CD14-positive monocyte (primary cell): ENCODE measurements around the gene ZNF841. TPM values are rescaled to one million over a fixed set of nuclear protein-coding genes. Genes with fewer than 3 reads are reported as not detected.
"Not testable (repeated sequence)": the region's sequence is repeated elsewhere in the genome, so short reads cannot be mapped to it uniquely, and the experiment has no call there.

Source experiments
- DNase-seq, 3 donors: peaks; one replicate each; pipeline ENCODE4 v3.0.0-alpha.2; 2011 to 2022
- H2AFZ ChIP-seq: 2 replicates; pipeline ENCODE4 v1.6.0; 2012; ENCODE audit warnings: mild to moderate bottlenecking, low read depth, low read length, inconsistent platforms; ENCODE audit not compliant: insufficient read depth, poor library complexity, severe bottlenecking
- H3K27ac ChIP-seq, 2 donors: 1 replicate in 1 of 2; 2 replicates in 1 of 2; pipeline ENCODE4 v1.5.1; 2012 to 2013; ENCODE audit warnings: low read length in 2 of 2, control low read depth in 1 of 2, inconsistent platforms in 1 of 2, low read depth in 1 of 2, mild to moderate bottlenecking in 1 of 2
- H3K27me3 ChIP-seq, 2 donors: one replicate each; pipeline versions ENCODE4 v1.6.0 to v1.6.1; 2011 to 2013; ENCODE audit warnings: low read length in 2 of 2; ENCODE audit not compliant: control insufficient read depth in 2 of 2, insufficient read depth in 2 of 2
- H3K36me3 ChIP-seq, 2 donors: replicated peaks in 1 of 2; 1 replicate in 1 of 2; 2 replicates in 1 of 2; pipeline versions ENCODE4 v1.5.1 to v1.6.1; 2012 to 2013; ENCODE audit warnings: low read length in 2 of 2, control low read depth in 1 of 2, inconsistent platforms in 1 of 2, mild to moderate bottlenecking in 1 of 2; ENCODE audit not compliant: insufficient read depth in 2 of 2, control insufficient read depth in 1 of 2
- H3K4me1 ChIP-seq, 2 donors: 1 replicate in 1 of 2; 2 replicates in 1 of 2; pipeline versions ENCODE4 v1.5.1 to v1.6.1; 2012 to 2013; ENCODE audit warnings: low read length in 2 of 2, control low read depth in 1 of 2, inconsistent platforms in 1 of 2, mild to moderate bottlenecking in 1 of 2, moderate library complexity in 1 of 2; ENCODE audit not compliant: insufficient read depth in 2 of 2, control insufficient read depth in 1 of 2
- H3K4me2 ChIP-seq: replicated peaks from 2 replicates; pipeline ENCODE3; 2012; ENCODE audit warnings: low read length, moderate library complexity, mild to moderate bottlenecking; ENCODE audit not compliant: poor library complexity, severe bottlenecking; ENCODE audit errors: extremely low read depth
- H3K4me3 ChIP-seq, 3 experiments: fragments of 200-600 bp in 1 of 3; sonication (generic) in 1 of 3; replicated peaks in 1 of 3; 1 replicate in 2 of 3; 2 replicates in 1 of 3; pipeline ENCODE4 v1.5.1; 2011 to 2013; ENCODE audit warnings: low read length in 3 of 3, mild to moderate bottlenecking in 3 of 3, control low read depth in 2 of 3, low read depth in 2 of 3, inconsistent platforms in 1 of 3, moderate library complexity in 1 of 3
- H3K79me2 ChIP-seq: 2 replicates; pipeline ENCODE4 v1.6.0; 2012; ENCODE audit warnings: mild to moderate bottlenecking, control low read depth, inconsistent platforms, low read length, moderate library complexity; ENCODE audit not compliant: insufficient read depth
- H3K9ac ChIP-seq: 2 replicates; pipeline ENCODE4 v1.6.0; 2017; ENCODE audit warnings: low read length, mild to moderate bottlenecking; ENCODE audit not compliant: insufficient read depth, poor library complexity, severe bottlenecking
- H3K9me3 ChIP-seq, 2 donors: replicated peaks in 1 of 2; 1 replicate in 1 of 2; 2 replicates in 1 of 2; pipeline versions ENCODE4 v1.5.1 to v1.6.1; 2012 to 2013; ENCODE audit warnings: low read length in 2 of 2, control low read depth in 1 of 2; ENCODE audit not compliant: control insufficient read depth in 1 of 2, insufficient read depth in 1 of 2
- H4K20me1 ChIP-seq: 2 replicates; pipeline ENCODE4 v1.6.0; 2012; ENCODE audit warnings: mild to moderate bottlenecking, low read length, control low read depth, moderate library complexity; ENCODE audit not compliant: insufficient read depth
- H3K27ac Mint-ChIP-seq, 7 donors: one replicate each; pipeline ENCODE4 v1.8.0; 2020; ENCODE audit warnings: mild to moderate bottlenecking in 7 of 7, mixed read lengths in 7 of 7, moderate library complexity in 6 of 7, inconsistent platforms in 2 of 7
- H3K27me3 Mint-ChIP-seq, 3 donors: one replicate each; pipeline ENCODE4 v1.8.0; 2021 to 2022; ENCODE audit warnings: low read depth in 3 of 3, mild to moderate bottlenecking in 3 of 3, mixed read lengths in 3 of 3, moderate library complexity in 3 of 3, inconsistent platforms in 1 of 3
- H3K36me3 Mint-ChIP-seq, 2 donors: one replicate each; pipeline ENCODE4 v1.8.0; 2020; ENCODE audit warnings: mixed read lengths in 2 of 2, inconsistent platforms in 1 of 2, mild to moderate bottlenecking in 1 of 2
- H3K4me1 Mint-ChIP-seq: one replicate; pipeline ENCODE4 v1.8.0; 2020; ENCODE audit warnings: mild to moderate bottlenecking, mixed read lengths
- H3K4me3 Mint-ChIP-seq, 2 donors: one replicate each; pipeline ENCODE4 v1.8.0; 2020; ENCODE audit warnings: mild to moderate bottlenecking in 2 of 2, mixed read lengths in 2 of 2, moderate library complexity in 1 of 2
- H3K9me3 Mint-ChIP-seq, 7 donors: one replicate each; pipeline ENCODE4 v1.8.0; 2020 to 2022; ENCODE audit warnings: mixed read lengths in 7 of 7, mild to moderate bottlenecking in 6 of 7, moderate library complexity in 6 of 7, inconsistent platforms in 2 of 7
- WGBS: methylation state at CpG from one replicate; pipeline ENCODE4 v1.1.5; 2013; ENCODE audit warnings: missing lambda C conversion rate; ENCODE audit not compliant: insufficient coverage; 5-methylcytosine and 5-hydroxymethylcytosine counted together
- intact Hi-C, 2 donors: fragments of 100-400 bp; cut with micrococcal nuclease; formaldehyde crosslinking; loops; one replicate each; pipeline versions ENCODE4 v1.15.0 to v1.15.1; 2023
- polyA plus RNA-seq, 3 donors: library from polyadenylated mRNA; depleted of rRNA in 1 of 3; unstranded in 2 of 3; stranded (reverse) in 1 of 3; fragments of 300-500 nt in 2 of 3; fragments of >200 nt in 1 of 3; fragmentation: Illumina TruSeq in 2 of 3; gene quantifications; 1 replicate in 2 of 3; 2 replicates in 1 of 3; pipeline ENCODE4 v1.2.3, GENCODE V29; 2012 to 2021
- TF ChIP-seq, protein P1 (sequence below): fragments of 200-600 bp; IDR thresholded peaks from one replicate; pipeline ENCODE4 v1.8.0; 2022; ENCODE audit warnings: antibody characterized with exemption, mild to moderate bottlenecking

The ZNF841 gene
- polyA plus RNA-seq, 3 donors = 0.42 to 5.2 TPM; not detected in 1

DNA sequence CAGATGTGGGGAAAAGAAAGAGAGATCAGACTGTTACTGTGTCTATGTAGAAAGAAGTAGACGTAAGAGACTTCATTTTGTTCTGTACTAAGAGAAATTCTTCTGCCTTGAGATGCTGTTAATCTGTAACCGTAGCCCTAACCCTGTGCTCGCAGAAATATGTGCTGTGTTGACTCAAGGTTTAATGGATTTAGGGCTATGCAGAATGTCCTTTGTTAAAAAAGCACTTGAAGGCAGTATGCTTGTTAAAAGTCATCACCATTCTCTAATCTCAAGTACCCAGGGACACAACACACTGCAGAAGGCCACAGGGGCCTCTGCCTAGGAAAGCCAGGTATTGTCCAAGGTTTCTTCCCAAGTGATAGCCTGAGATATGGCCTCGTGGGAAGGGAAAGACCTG lies 71.1 kb downstream of the ZNF841 start:
- peaks cover 60 to 86% (median 80%) of the 10 kb centered on the region in 7 donors for H3K9me3 Mint-ChIP-seq
- H3K4me2 ChIP-seq, H3K27ac Mint-ChIP-seq, H3K79me2 ChIP-seq, H2AFZ ChIP-seq, DNase-seq, H3K9ac ChIP-seq, H3K27me3 Mint-ChIP-seq, H3K4me3 Mint-ChIP-seq, H3K4me3 ChIP-seq, H3K27me3 ChIP-seq, H4K20me1 ChIP-seq, H3K27ac ChIP-seq: not testable (repeated sequence)
- H3K9me3 ChIP-seq = peaks cover 56 to 74% of the 10 kb centered on the region in 2 donors
- H3K36me3 Mint-ChIP-seq = peaks cover 60 to 71% of the 10 kb centered on the region in 2 donors
- H3K4me1 ChIP-seq = peaks cover 11 to 17% of the 10 kb centered on the region in 2 donors
- 100% methylated on average over 3 of the region's 4 CpGs for WGBS
- H3K4me1 Mint-ChIP-seq = peaks cover 20% of the 10 kb centered on the region
- H3K36me3 ChIP-seq = peaks cover 36 to 66% of the 10 kb centered on the region in 2 donors
- intact Hi-C loops = loop anchor here in 1 of 2 donors (10.0 kb wide), 1 partner anchor 170 kb away; the partner anchor contains the start of gene PPP2R1A

- H3K4me2 ChIP-seq = no peak overlapping the region
- no peak for DNase-seq
- no peak overlapping the region for H2AFZ ChIP-seq
- peaks cover under 1% of the 10 kb centered on the region in 2 donors for H3K4me1 ChIP-seq
- Mint-ChIP-seq H3K27ac (no peak overlapping the region), H3K4me3 (no peak overlapping the region), H3K27me3 (no peaks in the 10 kb centered on the region), H3K4me1 (peaks cover 4% of the 10 kb centered on the region), H3K9me3 (peaks cover 67 to 96% (median 92%) of the 10 kb centered on the region in 7 donors), H3K36me3 (peaks cover 82 to 94% of the 10 kb centered on the region in 2 donors)
- no peak overlapping the region for H3K27ac ChIP-seq
- TF ChIP-seq, protein P1, sequence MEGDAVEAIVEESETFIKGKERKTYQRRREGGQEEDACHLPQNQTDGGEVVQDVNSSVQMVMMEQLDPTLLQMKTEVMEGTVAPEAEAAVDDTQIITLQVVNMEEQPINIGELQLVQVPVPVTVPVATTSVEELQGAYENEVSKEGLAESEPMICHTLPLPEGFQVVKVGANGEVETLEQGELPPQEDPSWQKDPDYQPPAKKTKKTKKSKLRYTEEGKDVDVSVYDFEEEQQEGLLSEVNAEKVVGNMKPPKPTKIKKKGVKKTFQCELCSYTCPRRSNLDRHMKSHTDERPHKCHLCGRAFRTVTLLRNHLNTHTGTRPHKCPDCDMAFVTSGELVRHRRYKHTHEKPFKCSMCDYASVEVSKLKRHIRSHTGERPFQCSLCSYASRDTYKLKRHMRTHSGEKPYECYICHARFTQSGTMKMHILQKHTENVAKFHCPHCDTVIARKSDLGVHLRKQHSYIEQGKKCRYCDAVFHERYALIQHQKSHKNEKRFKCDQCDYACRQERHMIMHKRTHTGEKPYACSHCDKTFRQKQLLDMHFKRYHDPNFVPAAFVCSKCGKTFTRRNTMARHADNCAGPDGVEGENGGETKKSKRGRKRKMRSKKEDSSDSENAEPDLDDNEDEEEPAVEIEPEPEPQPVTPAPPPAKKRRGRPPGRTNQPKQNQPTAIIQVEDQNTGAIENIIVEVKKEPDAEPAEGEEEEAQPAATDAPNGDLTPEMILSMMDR = no peak
- H3K9ac ChIP-seq = no peak overlapping the region
- no peaks in the 10 kb centered on the region for H3K27me3 ChIP-seq
- peaks cover 55 to 88% of the 10 kb centered on the region in 2 donors for H3K36me3 ChIP-seq
- no peaks in the 10 kb centered on the region for H3K79me2 ChIP-seq
- no peak overlapping the region for H3K4me3 ChIP-seq
- intact Hi-C loops = loop anchor here in 1 of 2 donors (10.0 kb wide), 1 partner anchor 173 kb away; the partner anchor contains the start of gene PPP2R1A
- 98% methylated on average over 14 of the region's 15 CpGs for WGBS
- H4K20me1 ChIP-seq = no peaks in the 10 kb centered on the region
- peaks cover 69 to 95% of the 10 kb centered on the region in 2 donors for H3K9me3 ChIP-seq
These were observed 73.4 kb downstream of the ZNF841 start for GRCh38 chr19:52022193-52022592.
